Measurements from ENCODE around the gene FAM227A. TPM values are rescaled to one million over a fixed set of nuclear protein-coding genes. Genes with fewer than 3 reads are reported as not detected.

The FAM227A gene
- total and polyA plus RNA-seq, 4 donors, result 0.01 to 0.42 (median 0.04) TPM

GRCh38 chr22:38694049-38694448 lies 37.9 kb upstream of the FAM227A start:
- Histone ChIP-seq H3K9me3 (ENCODE audit: control insufficient read depth in 4 of 4, low read length in 3 of 4) (no peaks in the 10 kb centered on the region), H3K4me1 (ENCODE audit: control insufficient read depth in 4 of 4, insufficient read depth in 4 of 4, low read length in 3 of 4) (peaks cover 8 to 23% (median 18%) of the 10 kb centered on the region in 4 donors), H3K27me3 (ENCODE audit: control insufficient read depth in 4 of 4, insufficient read depth in 4 of 4, low read length in 3 of 4) (no peaks in the 10 kb centered on the region), H3K9ac (ENCODE audit: low read depth in 1 of 2, low read length in 2 of 2) (no peak overlapping the region), H3K36me3 (ENCODE audit: control insufficient read depth in 4 of 4, insufficient read depth in 3 of 4, low read depth in 1 of 4, low read length in 3 of 4) (peaks cover 0 to 3% (median under 1%) of the 10 kb centered on the region in 4 donors), H3K27ac (ENCODE audit: low read depth in 1 of 2, low read length in 2 of 2) (no peak overlapping the region), H3K4me3 (ENCODE audit: low read depth in 1 of 3, low read length in 3 of 3) (no peak overlapping the region)
- 83% methylated on average over 2 of the region's 2 CpGs for WGBS
- DNase-seq (ENCODE audit: low spot score), result no peak
- no peak for TF ChIP-seq SP1 (IDR thresholded peaks at IDR 0.05)

GRCh38 chr22:38689651-38690050 lies 33.5 kb upstream of the FAM227A start:
- WGBS, result 78% methylated on average over 1 of the region's 1 CpG
- peaks cover 9 to 39% (median 25%) of the 10 kb centered on the region in 4 donors for H3K36me3 ChIP-seq (ENCODE audit: control insufficient read depth in 4 of 4, insufficient read depth in 3 of 4, low read depth in 1 of 4, low read length in 3 of 4)
- H3K9ac ChIP-seq (ENCODE audit: low read depth in 1 of 2, low read length in 2 of 2), result no peak overlapping the region
- H3K4me3 ChIP-seq (ENCODE audit: low read depth in 1 of 3, low read length in 3 of 3), result no peak overlapping the region
- H3K4me1 ChIP-seq (ENCODE audit: control insufficient read depth in 4 of 4, insufficient read depth in 4 of 4, low read length in 3 of 4), result no peaks in the 10 kb centered on the region
- no peak for DNase-seq (ENCODE audit: low spot score)
- H3K27ac ChIP-seq (ENCODE audit: low read depth in 1 of 2, low read length in 2 of 2), result no peak overlapping the region
- H3K27me3 ChIP-seq (ENCODE audit: control insufficient read depth in 4 of 4, insufficient read depth in 4 of 4, low read length in 3 of 4), result no peaks in the 10 kb centered on the region
- H3K9me3 ChIP-seq (ENCODE audit: control insufficient read depth in 4 of 4, low read length in 3 of 4), result no peaks in the 10 kb centered on the region
- TF ChIP-seq GABPA (IDR thresholded peaks at IDR 0.05 in 1 of 2, conservative IDR thresholded peaks at IDR 0.05 in 1 of 2) (no peak), NR2F2 (IDR thresholded peaks at IDR 0.05) (no peak), REST (IDR thresholded peaks at IDR 0.05) (no peak), JUND (IDR thresholded peaks at IDR 0.05) (no peak), HNF4G (IDR thresholded peaks at IDR 0.05) (no peak), RXRA (IDR thresholded peaks at IDR 0.05) (no peak), TAF1 (conservative IDR thresholded peaks at IDR 0.05) (no peak), SP1 (IDR thresholded peaks at IDR 0.05) (no peak), EGR1 (IDR thresholded peaks at IDR 0.05; ENCODE audit: low read depth in 2 of 2) (no peak), RAD21 (IDR thresholded peaks at IDR 0.05) (no peak), FOXA2 (IDR thresholded peaks at IDR 0.05) (no peak), ZBTB33 (IDR thresholded peaks at IDR 0.05) (no peak), FOXA1 (IDR thresholded peaks at IDR 0.05) (no peak), HNF4A (conservative IDR thresholded peaks at IDR 0.05) (no peak), YY1 (IDR thresholded peaks at IDR 0.05) (no peak)
- TF ChIP-seq, protein P1, sequence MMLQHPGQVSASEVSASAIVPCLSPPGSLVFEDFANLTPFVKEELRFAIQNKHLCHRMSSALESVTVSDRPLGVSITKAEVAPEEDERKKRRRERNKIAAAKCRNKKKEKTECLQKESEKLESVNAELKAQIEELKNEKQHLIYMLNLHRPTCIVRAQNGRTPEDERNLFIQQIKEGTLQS (IDR thresholded peaks at IDR 0.05), result no peak
- TF ChIP-seq, protein P2, sequence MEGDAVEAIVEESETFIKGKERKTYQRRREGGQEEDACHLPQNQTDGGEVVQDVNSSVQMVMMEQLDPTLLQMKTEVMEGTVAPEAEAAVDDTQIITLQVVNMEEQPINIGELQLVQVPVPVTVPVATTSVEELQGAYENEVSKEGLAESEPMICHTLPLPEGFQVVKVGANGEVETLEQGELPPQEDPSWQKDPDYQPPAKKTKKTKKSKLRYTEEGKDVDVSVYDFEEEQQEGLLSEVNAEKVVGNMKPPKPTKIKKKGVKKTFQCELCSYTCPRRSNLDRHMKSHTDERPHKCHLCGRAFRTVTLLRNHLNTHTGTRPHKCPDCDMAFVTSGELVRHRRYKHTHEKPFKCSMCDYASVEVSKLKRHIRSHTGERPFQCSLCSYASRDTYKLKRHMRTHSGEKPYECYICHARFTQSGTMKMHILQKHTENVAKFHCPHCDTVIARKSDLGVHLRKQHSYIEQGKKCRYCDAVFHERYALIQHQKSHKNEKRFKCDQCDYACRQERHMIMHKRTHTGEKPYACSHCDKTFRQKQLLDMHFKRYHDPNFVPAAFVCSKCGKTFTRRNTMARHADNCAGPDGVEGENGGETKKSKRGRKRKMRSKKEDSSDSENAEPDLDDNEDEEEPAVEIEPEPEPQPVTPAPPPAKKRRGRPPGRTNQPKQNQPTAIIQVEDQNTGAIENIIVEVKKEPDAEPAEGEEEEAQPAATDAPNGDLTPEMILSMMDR (IDR thresholded peaks at IDR 0.05; ENCODE audit: low read depth, low read length, missing input control), result no peak
- TF ChIP-seq, protein P3, sequence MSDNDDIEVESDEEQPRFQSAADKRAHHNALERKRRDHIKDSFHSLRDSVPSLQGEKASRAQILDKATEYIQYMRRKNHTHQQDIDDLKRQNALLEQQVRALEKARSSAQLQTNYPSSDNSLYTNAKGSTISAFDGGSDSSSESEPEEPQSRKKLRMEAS (IDR thresholded peaks at IDR 0.05), result no peak

All from liver (tissue), 9 donors.